COLO829 (cell line): ENCODE measurements around the gene MYO10.

Experiments
- DNase-seq: peaks from one replicate; pipeline ENCODE4 v3.0.0; 2012; ENCODE audit warnings: low spot score

MYO10 gene

GRCh38 chr5:16916262-16916878, 19.7 kb downstream of the MYO10 start:
- DNase-seq, result peak; percentile 58

DNA sequence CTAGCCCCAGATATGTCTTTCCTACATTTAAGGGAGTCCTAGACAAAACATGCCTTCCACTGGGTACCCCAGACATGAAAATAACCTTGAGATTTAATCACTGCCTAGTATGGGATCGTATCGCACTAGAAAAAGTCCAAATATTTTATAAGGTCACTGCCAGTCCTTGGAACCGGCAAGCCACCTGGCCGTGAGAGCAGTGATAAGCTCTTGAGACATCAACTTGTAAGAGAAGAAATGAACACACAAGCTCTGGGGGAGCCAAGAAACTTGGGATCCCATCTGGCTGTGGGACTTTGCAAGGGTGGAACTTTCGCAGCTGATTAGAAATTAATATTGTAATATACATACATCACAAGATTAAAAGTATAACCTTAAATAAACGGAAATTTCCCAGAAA, 21.5 kb downstream of the MYO10 start:
- no peak for DNase-seq

- DNase-seq, result no peak
Measured at GRCh38 chr5:16914108-16914435, 22.0 kb downstream of the MYO10 start.

- no peak for DNase-seq
Measured at GRCh38 chr5:16913187-16914107, 22.6 kb downstream of the MYO10 start.

DNA sequence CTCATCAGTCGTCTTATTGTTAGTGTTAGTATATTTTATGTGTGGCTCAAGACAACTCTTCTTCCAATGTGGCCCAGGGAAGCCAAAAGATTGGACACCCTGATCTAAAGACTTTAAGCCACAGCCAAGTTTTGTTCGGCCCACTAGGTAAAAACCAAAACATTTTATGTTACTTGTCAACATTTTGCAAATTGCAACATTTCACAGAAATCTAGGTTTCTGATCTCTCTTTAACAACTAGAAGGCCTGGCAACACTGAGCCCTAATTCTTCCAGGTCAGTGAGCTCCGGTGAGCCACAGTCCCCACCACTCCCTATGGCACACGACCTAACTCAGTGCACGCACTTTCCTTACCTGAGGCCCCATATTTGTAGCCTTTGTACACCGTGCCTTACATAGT, 24.0 kb downstream of the MYO10 start:
- DNase-seq, result no peak

GRCh38 chr5:16909464-16909863, 26.6 kb downstream of the MYO10 start:
- no peak for DNase-seq

DNA sequence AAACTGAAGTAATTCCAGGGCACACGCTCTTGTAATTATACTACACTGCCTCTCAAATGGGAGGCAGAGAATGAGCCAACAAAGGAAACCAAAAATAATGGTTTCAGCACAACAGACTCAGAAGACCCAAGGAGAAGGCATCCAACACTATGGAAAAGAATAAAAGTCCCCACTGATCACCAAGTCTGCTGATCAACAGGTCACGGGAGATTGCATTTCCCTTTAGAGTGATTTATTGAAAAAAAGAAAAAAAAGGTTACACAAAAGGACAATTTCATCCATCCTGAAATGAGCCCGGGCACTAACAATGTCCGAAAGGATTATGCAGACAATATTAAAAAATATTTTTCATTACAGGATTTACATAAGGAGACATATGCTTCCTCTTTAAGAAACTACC, 28.8 kb downstream of the MYO10 start:
- no peak for DNase-seq

DNA sequence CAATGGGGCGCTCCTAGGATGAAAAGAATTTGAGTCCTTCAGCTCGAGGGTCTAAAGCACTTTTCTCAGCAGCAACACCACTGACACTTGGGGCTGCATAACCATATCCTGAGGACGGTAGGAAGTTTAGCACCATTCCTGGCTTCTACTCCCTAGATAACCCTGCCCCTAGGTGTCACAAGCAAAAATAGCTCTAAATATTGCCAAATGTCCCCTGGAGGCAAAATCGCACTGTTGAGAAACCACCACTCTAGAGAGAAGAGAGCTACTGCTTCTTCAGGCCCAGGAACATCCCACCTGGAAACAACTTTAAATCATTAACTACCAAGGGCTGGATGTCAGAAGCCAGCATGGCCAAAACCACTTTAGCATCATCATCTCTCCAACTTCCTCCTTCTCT, 29.8 kb downstream of the MYO10 start:
- no peak for DNase-seq

DNA sequence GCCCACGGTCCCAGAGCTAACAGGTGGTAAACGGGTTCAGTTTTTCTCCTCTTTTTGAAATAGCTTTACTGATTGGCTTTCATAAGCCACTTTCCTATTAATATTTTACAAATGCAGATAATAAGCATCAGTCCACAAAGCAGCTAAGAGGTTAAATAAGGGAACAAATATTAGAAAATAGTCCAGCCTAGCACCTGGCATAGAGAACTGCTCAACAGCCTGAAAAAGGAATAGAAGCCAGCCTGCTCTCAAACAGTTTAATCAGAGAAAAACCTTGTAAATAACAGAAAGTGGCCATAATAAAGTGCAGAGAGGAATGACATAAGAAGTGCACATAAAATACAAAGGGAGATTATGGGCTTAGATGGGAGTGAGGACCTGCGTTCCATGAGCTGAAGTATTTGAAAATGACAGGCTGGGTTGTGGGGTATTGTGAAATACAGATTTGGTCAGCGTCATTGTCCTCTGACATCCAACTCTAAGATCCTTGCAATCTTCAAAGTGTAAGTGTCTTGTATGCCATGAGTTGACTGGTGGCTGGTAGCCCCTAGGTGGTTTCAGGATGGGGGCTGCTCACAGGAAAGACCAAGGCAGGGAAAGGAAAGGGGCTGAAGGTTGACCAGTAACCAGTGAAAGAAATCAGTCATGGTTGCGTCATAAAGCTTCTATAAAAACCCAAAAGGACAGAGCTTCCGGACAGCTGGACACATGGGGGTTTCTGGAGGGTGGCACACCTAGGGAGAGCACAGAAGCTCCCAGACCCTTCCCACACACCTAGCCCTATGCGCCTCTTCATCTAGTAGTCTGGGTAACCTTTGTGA, 32.4 kb downstream of the MYO10 start:
- no peak for DNase-seq

GRCh38 chr5:16902846-16903245, 33.2 kb downstream of the MYO10 start:
- no peak for DNase-seq

- DNase-seq, result no peak
Measured at GRCh38 chr5:16901021-16901644, 35.0 kb downstream of the MYO10 start.

DNA sequence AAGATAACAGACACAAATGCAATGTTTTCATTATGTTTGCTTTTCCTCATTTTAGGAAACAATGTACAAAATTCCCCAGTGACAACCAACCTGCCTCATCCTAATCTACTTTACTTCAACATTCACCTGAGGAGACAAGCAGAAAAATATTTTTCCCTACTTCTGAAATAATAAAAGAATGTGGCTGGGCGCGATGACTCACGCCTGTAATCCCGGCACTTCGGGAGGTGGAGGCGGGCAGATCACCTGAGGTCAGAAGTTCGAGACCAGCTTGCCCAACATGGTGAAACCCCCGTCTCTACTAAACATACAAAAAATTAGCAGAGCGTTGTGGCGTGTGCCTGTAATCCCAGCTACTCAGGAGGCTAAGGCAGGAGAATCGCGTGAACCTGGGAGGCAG, 36.9 kb downstream of the MYO10 start:
- DNase-seq, result no peak

DNA sequence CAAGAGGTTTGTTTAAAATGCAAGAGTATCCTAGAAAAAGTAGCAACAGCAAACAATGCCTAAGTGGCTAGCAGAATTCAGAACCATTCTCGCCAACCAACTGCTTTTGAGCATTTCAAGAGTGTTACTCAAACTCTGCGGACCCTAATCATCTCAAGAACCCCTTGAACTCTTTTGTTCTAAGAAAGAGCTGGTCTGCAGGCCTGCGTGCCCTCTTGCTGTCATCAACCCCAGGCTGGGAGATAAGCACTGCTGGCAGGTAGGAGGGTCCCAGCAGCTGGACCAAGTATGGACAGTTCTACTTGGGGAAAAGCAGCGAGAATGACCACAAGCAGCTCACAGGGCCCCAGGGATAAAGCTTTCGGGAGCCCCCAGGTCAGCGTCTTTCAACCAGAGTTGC, 38.3 kb downstream of the MYO10 start:
- DNase-seq, result no peak

DNA sequence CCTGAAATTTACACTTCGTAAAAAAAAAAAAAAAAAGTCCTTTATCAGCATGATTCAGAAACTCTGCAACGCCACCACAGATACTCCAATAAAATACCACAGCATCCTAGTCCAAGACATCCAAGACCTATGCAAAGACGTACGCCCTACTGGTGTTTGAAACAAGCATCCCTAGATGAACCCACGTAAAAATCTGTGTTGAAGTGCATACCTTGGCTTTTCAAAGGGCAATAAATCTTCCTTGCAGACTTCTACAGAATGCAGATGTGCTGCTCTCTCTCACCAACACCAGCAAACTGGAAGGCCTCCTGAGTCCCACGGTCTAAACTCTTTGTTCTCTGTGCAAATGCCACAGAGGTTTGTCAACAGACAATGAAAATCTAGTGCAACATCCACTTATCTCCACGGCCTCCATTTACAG, 38.8 kb downstream of the MYO10 start:
- no peak for DNase-seq

DNA sequence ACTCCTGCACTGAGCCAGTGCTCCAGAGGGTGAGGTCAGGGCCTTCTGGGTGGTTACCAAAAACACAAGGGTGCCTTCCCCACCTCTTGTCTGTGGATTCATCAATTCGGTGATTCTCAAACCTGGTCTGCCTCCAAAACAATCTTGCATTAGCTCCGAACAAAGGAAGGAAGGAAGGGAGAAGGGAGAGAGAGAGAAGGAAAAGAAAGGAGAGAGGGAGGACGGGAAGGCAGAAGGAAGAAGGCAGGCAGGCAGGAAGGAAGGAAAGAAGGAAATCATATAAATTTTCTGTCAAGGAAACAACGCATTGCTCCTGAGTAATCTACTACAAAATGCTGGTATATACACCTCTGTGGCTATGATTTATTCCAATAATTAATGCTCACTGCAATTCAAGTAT, 39.3 kb downstream of the MYO10 start:
- DNase-seq, result no peak

DNA sequence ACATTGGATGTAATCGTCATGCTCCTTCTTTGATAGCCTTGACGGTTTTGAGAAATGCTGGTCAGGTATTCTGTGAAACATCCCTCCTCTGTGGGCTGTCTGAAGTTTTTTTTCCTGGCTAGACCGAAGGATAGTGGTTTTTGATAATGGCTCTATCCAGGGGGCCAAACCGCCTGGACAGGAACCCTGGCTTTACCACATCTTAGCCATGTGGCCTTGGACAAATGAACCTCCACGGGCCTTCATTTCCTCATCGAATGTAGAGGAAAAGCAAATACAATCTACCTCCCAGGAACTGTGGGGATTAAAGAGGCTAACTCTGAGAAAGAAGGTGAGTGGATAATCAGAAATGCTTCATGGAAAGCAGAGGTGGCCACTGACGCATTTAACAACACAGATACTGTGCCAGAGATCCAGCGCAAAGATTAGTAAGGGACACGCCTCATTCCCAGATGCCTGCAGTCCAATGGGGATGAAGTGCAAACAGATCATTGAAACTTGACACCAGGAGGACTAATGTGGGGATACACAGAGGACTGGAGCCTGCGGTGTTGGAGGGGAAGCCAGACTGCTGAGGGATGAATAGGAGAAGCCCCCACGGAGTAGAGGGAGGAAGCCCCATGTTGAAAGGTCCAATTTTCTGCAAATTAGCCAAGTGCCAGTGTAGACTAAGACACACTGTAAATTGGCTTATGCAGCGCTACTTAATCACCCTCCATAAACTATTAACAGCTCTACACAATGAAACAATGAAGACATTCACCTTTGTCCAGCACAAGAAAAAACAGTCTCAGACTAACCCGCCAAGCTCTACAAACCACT, 41.6 kb downstream of the MYO10 start:
- DNase-seq, result no peak

DNA sequence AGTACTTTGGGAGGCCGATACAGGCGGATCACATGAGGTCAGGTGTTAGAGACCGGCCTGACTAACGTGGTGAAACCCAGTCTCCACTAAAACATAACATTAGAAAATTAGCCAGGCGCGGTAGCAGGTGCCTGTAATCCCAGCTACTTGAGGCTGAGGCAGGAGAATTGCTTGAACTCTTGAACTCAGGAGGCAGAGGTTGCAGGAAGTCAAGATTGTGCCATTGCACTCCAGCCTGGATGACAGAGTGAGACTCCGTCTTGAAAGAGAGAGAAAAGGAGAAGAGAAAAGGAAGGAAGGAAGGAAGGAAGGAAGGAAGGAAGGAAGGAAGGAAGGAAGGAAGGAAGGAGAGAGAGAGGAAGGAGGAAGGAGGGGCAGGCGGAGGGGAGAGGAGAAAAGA, 45.1 kb downstream of the MYO10 start:
- no peak for DNase-seq

GRCh38 chr5:16889972-16890519, 46.0 kb downstream of the MYO10 start:
- DNase-seq, result no peak

DNA sequence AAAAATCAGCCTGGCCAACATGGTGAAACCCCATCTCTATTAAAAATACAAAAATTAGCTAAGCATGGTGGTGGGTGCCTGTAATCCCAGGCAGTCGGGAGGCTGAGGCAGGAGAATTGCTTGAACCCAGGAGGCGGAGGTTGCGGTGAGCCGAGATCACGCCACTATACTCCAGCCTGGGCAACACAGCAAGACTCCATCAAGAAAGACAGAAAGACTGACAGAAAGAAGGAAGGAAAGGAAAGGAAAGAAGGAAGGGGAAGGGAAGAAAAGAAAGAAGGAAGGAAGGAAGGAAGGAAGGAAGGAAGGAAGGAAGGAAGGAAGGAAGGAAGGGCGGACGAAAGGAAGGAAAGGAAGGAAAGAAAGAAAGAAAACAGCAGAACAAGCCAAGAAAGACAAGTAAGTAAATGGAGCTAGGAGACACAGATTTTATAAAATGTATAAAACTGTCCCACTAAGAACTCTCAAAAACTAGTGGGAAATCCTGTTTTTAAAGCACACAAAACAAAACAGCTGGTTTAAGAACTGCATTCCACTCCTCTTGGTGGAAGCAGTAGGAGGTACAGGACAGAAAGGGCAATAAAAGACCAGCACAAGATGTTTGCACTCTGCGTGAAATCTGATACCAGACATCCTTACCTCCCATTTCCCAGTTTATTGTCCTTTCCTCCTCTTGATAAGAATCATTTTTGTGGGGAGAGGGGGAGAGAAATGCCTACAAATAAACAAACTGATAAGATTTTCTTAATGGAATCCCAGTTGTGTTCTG, 46.7 kb downstream of the MYO10 start:
- DNase-seq, result no peak

DNA sequence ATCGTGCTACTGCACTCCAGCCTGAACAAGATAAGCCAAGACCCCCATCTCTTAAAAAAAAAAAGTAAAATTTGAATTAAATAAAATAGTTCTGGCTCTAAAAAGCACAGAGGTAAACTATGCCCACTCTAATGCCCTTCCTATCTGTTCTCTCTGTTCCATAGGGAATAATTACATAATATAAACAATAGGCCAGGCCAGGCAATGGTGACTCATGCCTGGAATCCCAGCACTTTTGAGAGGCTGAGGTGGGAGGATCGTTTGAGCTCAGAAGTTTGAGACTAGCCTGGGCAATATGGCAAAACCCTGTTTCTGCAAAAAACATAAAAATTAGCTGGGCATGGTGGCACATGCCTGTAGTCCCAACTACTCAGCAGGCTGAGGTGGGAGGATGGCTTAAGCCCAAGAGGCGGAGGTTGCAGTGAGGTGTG, 47.4 kb downstream of the MYO10 start:
- no peak for DNase-seq
